GM21526 (cell line): ENCODE data around the gene VWCE.
A peak's percentile ranks its signal among the peaks of the same experiment; 100 is the strongest.

Experiments used
- ATAC-seq: cut with Tn5 transposase; IDR thresholded peaks from one replicate; pipeline ENCODE4 v1.9.1; 2021; ENCODE audit warnings: moderate library complexity; ENCODE audit not compliant: unreplicated experiment, low FRiP score

VWCE gene

DNA sequence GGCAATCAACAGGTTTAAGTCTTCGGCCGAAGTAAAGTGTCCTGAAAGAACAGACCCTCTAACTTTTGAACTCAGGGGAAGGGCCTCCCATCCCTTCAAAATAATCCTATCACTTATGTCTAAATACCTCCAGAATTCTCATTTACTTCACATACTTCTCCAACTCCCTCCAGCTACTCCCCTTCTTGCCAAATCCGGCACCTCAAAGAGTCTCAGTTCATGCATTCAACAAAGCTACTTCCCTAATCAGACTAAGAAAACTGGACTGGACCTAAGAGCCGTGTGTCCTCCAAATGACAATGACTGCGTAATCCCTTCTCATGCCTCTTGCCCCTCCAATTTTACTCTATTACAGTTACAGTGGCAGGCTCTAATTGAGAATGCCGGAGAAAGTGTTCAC lies 36.5 kb upstream of the VWCE start:
- ATAC-seq: no peak

DNA sequence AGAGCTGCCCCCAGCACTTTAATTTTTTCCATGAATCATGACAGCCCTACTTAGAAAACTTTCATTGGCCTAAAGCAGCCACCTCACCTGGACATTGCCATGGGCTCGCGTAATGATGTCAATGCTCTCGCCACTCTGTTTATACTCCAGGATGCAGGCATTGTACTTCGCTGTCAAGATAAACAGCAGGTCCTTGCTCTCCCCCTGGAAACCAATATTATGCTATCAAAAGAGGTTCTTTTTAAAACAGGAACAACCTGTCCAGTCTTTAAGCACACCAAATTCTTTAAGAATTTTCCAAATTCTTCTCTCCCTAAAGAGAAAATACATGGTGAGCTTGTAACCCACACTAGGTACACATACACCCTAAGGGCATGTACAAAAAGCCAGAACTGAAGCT lies 34.8 kb upstream of the VWCE start:
- ATAC-seq: no peak

DNA sequence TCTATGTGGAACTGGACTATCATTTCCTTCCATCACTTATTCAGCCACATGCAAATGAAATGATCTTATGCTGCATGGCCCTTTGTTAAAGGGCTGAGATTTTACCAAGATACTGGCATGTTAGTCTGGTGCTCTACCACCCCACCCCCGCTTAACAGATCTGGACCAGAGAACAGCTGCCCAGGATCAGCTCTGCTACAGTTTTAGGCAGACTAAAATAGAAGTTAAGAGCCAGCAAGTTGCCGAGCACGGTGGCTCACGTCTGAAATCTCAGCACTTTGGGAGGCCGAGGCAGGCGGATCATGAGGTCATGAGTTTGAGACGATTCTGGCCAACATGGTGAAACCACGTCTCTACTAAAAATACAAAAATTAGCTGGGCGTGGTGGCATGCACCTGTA lies 33.2 kb upstream of the VWCE start:
- ATAC-seq: no peak

GRCh38 chr11:61327669-61328071 lies 32.6 kb upstream of the VWCE start:
- ATAC-seq: no peak

DNA sequence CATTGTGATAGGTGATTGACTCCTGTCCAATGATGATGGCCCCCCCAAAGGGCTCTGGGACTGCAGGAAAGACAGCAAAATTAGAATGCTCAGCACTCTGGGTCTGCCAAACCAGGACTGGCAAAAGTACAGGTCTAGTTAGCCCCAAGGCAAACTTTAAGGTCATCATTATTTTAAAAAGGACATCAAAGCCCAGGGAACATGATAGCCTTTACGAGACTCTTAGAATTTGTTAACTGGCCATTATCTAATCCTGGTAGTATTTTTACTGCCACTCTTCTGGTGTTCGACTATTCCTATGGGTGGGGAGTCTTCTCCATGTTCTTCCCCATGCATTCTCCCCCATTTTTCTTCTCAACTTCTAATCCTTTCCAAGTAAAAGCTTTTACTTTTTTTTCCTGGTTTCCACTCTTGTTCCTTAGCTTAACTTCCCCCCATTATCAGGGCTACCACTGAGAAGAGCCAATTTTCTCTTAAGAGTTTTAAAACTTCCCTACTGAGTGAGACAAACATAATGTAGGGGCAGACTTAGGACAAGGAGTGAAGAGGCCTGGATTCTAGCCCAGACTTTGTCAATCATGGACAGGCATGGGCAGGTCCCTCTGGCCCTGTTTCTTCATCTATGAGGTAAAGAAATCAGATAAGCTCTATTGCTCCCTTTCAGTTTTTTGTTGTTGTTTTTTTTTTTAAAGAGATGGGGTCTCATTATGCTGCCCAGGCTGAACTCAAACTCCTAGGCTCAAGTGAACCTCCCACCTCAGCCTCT lies 30.7 kb upstream of the VWCE start:
- no peak for ATAC-seq

GRCh38 chr11:61315260-61315659 lies 20.1 kb upstream of the VWCE start:
- no peak for ATAC-seq

GRCh38 chr11:61310749-61311148 lies 15.6 kb upstream of the VWCE start:
- no peak for ATAC-seq

DNA sequence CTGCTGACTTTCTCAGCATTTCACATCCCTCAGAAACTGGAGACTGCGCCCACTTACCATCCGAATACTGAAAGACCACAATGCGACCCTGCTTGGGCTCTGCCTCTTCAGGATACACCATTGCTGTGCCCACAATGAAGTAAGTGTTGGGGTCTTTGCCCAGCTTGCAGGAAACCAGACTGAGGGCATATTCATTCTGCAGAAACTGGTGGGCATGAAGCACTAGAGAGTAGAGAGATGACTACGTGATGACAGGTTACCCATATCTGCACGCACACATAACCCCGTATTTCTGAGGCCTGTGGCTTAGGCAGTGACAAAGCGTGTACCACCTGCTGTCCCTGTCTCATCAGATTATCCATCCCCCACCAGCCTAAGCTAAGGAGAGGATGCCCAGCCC lies 14.6 kb upstream of the VWCE start:
- no peak for ATAC-seq

DNA sequence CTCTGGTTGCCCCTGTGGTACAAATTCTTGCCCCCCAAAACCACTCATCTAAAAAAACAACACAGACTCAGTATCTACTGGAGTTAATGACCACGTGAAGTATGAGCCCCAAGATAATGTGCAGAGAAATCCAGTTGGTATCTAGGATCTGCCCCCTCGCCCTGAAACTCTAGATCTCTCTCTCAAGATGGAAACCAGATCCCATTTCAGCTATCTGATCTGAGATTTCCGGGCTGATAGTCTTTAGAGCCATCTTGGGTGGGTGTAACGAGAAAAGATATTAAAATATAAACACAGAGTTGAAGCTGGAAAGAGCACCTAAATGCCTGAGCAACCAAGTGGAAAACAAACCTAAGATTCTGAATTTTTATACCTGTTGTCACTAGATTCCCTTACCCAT lies 14.0 kb upstream of the VWCE start:
- no peak for ATAC-seq

DNA sequence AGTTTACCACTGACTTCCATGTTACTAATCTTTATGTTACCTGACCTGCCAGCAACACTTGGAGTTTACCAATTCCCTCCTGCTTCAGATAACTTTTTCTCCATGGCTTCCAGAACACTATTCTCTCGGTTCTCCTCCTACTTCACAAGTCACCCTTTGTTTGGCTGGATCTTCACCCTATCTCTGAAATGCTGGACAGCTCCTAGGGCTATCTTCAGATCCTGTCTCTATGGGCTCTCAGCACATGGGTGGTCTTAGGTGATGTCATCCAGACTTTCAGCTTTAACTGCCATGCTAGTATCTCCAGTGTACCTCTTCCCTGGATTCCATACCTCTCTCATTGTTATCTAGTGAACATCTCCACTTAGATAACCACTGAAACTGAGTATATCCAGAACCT lies 12.2 kb upstream of the VWCE start:
- ATAC-seq: no peak

DNA sequence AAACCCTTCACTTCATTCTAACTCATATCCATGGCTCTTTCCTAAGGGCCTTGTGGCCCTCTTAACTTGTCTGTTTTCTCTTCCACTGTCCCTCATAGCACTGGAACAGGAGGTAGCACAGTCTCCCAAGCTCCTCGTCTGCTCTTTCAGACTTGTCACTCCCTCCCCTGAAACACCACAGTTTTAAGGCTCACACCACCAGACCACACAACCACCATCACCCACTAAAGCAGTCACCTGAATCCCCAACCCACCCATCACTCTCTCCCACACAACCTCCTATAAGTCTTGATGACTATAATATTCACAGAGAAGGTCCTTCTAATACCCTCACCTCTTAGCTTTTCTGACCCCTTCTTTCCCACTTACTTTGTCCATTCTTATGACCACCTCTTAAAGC lies 11.1 kb upstream of the VWCE start:
- no peak for ATAC-seq

- ATAC-seq: no peak
Measured at GRCh38 chr11:61305417-61305816, 10.3 kb upstream of the VWCE start.

DNA sequence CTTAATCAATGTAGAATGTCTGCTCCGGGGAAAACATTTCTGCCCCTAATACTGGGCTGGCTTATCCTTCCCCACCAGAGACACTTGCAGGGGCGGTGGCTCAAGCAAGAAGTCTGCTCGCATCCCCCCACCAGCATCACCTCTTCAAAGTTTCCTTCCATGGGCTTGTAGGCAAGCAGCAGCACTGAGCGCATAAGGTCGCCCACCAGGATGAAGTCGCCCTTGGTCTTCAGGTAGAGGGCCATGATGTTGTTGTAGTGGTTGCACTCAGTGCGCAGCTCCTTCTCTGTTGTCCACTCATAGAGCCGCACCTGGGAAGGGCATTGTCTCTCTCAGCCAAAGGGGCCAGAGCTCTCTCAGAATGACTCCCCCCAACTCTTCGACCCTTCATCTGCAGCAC lies 8.6 kb upstream of the VWCE start:
- ATAC-seq: no peak

DNA sequence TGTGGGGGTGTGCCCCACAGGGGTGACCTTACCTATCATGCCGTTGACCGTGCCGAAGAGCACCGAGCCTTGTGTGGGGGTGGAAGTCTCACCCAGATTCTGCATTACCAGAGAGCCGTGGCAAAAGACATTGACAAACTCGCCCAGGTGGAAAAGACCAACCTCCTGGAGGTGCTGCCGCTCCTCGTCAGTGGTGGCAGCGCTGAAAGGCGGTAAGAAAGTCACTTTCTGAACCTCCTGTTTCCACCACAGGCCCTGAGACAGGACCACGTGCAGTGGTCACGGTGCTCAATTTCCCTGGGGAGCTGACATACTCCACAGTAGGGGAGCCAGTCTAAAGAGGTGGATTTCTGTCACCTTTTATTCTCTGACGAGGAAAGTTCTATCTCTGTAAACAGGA lies 7.4 kb upstream of the VWCE start:
- ATAC-seq: no peak

DNA sequence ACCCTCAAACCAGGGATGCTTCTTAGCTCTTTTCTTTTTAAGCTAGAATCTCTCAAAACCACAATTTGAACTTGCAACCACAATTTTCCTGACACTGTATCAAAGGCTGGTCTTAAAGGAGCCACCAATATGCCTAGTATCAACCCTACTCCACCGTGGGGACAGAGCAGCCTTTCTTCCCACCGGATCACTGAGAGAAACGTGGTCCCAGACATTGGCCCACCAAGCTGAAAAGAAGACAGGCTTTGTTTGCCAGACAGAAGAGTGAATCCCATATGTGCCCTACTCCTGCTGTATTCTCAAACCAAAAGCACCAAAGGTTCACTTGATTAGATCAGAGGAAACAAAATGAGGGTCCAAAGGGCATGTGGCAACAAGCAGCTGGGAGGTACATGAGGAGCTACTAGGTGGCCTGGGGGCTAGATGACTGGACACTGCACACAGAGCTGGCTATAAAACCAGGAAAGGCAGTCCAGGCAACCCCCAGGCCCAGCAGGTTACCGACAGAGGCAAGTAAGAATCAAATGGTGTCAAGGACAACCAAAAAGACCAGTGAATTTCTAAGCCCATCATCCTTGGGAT lies 3.6 kb upstream of the VWCE start:
- no peak for ATAC-seq

DNA sequence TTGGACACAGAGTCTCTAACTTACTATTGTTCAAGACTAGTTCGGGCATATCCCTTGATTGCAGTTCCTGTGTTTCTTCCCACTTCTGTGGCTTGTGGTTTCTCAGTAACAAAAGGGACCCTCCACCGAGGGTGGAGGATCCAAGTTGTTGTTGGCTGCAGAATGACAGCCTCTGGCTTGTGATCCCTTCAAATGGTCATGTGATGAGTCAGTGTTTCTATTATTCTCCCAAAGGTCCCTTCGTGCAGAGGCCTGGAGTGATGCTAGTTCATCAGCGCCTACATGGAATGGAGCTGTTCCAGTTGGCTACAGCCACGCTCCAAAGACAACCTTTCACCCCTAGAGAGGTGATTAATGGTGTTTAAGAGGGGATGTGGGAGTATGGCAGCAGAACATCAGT lies 2.6 kb upstream of the VWCE start:
- ATAC-seq: no peak

DNA sequence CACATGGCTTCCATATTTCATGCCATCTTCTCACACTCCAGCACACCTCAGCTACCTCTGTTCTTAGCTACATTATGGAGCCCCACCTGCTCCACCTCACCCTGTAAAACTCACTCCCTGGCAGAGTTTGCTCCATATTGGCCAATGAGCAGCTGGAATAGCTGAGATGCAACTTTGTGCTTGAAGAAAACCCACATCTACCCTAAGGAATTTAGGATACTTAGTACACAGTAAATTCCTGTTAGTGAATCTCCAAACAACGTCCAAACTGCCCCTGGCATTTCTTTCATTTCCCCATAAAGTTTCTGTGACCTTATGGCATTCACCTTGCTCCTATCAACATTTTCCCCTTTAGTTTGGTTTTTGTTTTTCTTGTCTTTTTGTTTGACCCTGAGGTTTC lies 2.2 kb upstream of the VWCE start:
- no peak for ATAC-seq

DNA sequence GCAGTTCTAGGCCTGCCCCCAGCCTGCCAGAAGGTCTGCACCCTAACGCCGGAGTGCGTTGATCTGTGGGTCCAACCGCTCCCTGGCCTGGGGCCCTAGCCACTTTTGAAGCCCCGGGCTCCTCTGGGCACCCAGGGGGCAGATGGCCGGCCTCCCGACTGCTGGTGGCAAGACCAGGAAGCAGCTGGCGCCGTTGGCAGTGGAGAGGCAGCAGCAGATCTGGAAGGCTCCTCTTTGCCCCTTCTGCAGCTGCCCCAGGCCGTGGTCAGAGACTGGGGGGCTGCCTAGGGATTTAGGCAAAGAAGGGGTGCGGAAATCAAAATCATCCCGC lies 445 bp upstream of the VWCE start:
- no peak for ATAC-seq

- ATAC-seq: peak; percentile 20
Measured at GRCh38 chr11:61293867-61294716, 1.0 kb downstream of the VWCE start.

- ATAC-seq: no peak
Measured at GRCh38 chr11:61292356-61292755, 2.8 kb downstream of the VWCE start.

GRCh38 chr11:61290905-61291690 lies 4.0 kb downstream of the VWCE start:
- no peak for ATAC-seq
